CD4-positive, alpha-beta T cell treated with Interleukin-17A for 1 hour (primary cell): Measurements from ENCODE around the gene ANKRD62.
"Not testable (repeated sequence)": the region's sequence is repeated elsewhere in the genome, so short reads cannot be mapped to it uniquely, and the experiment has no call there.

ENCODE experiments used
- DNase-seq: peaks from one replicate; pipeline ENCODE4 v3.0.0-alpha.2; 2020

Gene ANKRD62

GRCh38 chr18:12099160-12099559 lies 5.5 kb downstream of the ANKRD62 start:
- DNase-seq: no peak

- DNase-seq: no peak
Measured at GRCh38 chr18:12101266-12101665, 7.6 kb downstream of the ANKRD62 start.

DNA sequence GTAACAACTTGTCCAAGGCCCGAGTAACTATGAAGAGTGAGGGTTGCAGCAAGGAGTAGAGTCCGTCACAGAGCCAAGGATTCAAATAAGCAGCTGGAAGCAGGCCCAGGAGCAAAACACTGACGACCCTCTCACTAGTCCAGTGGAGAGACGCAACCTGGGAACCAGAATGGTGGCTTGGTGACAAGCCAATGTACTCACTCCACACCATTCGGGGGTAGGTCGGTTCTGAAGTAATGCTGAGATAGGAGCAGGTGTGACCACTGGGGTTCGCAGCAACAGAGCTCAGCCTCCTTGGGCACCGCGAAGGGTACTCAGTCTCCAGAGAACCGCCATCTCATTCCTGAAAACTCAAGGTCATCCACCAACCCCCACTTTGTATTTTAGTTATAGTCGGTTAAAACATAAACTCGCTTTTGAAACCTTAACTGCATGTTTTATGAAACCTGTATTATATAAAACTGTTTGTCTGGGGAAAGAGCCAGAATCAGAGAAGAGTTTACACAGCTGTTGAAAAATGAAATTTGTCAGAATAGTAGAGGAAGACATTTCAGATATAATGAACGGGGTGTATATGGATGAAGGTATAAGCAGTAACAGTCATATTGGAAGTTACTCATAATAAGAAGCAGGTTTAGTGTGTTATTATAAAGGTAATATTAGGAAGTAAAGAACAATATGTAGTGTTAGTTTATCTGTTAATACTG lies 8.6 kb downstream of the ANKRD62 start:
- no peak for DNase-seq

DNA sequence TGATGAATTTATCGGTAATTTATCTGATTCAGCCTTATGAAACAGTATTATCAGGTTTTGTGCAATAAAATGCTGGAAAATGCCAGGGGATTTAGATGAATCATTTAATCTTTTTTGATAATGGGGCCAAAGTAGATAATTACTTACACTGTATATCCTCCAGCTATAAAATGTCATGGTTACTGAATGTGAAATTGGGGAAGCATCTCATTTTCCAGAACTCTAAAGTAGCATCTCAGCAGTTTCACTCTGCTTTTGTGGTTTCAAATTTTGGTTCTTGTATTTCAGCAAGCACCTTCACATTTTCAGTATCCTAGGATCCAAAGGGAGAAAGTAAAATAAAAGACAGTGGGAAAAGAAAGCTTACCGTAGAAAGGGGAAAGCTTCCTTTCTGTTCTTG lies 12.8 kb downstream of the ANKRD62 start:
- DNase-seq: no peak

DNA sequence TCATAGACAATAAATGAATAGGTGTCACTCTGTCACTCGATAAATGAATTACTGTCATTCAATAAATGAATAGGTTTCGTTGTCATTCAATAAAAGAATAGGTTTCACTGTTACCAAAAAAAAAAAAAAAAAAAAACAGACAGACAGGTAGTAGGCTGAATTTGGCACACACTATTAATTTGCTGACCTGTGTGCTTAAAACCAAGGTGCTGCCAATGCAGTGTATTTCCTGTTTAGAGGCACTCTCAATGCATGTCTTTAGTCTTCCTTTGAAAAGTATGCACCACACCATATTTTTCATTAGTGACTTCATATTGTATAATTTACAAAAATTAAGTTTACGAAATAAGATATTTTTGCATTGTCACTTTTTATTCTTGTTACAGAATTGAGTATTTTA lies 16.2 kb downstream of the ANKRD62 start:
- DNase-seq: no peak

- DNase-seq: no peak
Measured at GRCh38 chr18:12113999-12114646, 20.5 kb downstream of the ANKRD62 start.

- DNase-seq: no peak
Measured at GRCh38 chr18:12119358-12119757, 25.7 kb downstream of the ANKRD62 start.

DNA sequence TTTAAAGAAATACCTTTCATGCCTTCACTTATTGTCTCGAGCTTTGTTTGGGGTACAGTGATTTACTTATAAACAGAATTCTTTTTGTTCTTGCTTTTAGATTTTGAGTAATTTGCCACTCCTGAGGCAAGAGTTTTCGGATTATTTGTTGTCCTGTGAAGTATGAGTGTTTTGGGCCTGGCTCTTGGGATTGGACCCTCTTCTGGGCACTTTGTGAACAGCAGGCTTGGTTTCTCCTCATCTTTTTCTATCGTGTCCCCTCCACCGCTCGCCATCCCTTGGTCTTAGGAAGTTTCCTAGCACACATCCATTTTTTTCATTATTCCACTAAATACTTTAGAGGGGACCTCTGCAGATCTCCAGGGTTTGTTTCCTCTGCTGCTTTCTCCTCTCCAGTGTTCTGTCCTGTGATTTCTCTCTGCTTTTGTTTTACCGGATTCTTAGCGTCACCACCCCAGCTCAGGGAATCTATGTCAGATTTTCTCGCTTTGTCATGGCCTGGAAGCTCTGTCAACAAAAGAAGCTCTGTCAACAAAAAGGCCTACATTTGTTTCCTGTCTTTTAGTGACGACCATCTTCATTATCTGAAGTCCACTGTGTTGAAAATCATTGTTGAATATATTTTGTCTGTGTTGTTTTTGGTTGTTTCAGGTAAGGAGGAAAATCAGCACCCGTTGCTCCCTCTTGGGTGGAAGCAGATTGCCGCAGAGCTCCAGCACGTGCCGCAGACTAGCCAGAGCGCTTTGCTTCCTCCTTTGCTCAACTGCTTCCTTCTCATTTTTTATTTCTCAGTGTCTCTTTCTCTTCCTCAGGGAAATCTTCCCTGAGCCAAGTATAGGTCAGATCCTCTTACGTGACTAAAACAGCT lies 27.8 kb downstream of the ANKRD62 start:
- no peak for DNase-seq

DNA sequence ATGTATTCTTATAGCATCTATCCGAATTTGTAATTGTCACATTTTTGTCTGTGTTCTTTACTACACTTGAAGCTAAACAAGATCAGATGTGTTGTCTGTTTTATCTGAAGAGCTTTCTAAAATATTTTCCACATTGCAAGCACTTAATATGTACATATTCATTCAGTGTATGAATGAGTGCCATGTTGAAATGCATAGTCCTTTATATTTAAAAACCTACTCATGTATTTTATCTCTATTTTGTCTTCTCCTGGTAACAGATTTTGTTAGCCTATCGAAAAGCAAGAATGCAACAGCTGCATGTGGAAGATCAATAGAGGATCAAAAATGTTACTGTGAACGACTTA lies 28.4 kb downstream of the ANKRD62 start:
- DNase-seq: not testable (repeated sequence)

DNA sequence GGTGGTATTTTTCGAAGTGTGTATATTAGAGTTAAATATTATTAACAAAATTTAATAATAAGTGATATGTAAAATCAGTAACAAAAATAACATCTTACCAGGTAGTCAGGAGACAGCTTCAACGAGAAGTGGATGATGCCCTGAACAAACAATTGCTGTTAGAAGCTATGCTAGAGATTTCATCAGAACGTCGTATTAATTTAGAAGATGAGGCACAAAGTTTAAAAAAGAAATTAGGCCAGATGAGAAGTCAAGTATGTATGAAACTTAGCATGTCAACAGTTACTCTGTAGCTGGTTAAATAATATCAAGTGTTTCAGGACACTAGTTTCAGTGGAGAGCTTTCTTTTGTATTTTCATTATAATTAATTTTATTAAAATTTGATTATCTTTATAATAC lies 34.0 kb downstream of the ANKRD62 start:
- DNase-seq: not testable (repeated sequence)

DNA sequence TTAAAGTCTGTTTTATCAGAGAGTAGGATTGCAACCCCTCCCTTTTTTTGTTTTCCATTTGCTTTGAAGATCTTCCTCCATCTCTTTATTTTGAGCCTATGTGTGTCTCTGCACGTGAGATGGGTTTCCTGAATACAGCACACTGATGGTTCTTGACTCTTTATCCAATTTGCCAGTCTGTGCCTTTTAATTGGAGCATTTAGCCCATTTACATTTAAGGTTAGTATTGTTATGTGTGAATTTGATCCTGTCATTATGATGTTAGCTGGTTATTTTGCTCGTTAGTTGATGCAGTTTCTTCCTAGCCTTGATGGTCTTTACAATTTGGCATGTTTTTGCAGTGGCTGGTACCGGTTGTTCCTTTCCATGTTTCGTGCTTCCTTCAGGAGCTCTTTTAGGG lies 45.2 kb downstream of the ANKRD62 start:
- DNase-seq: not testable (repeated sequence)

DNA sequence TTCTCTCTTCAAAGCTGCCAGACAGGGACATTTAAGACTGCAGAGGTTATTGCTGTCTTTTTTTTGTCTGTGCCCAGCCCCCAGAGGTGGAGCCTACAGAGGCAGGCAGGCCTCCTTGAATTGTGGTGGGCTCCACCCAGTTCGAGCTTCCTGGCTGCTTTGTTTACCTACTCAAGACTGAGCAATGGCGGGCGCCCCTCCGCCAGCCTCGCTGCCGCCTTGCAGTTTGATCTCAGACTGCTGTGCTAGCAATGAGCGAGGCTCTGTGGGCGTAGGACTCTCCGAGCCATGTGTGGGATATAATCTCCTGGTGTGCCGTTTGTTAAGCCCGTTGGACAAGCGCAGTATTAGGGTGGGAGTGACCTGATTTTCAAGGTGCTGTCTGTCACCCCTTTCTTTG lies 47.2 kb downstream of the ANKRD62 start:
- not testable (repeated sequence) for DNase-seq

DNA sequence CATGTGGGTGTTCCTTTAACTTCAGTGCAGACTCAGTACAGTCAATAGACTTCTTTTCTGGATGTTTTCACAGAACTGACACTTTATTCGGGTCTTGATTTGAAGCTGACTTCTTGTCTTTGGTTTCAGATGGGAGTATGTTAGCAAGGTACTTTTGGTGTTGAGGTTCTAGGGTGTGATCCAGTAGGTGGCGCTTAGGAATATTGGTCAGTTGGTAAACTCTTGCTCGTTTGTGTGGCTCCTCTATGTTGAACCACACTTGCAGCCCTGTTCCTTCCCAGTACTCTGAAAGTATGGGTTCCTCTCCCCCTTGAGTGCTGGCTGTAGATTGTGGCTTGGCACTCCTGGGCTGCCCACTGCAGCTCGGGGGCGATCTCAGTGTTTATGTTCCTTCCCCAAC lies 48.1 kb downstream of the ANKRD62 start:
- DNase-seq: not testable (repeated sequence)

GRCh38 chr18:12149431-12149830 lies 55.8 kb downstream of the ANKRD62 start:
- not testable (repeated sequence) for DNase-seq

- DNase-seq: no peak
Measured at GRCh38 chr18:12154361-12154760, 60.7 kb downstream of the ANKRD62 start.

GRCh38 chr18:12155996-12156395 lies 62.4 kb downstream of the ANKRD62 start:
- no peak for DNase-seq

DNA sequence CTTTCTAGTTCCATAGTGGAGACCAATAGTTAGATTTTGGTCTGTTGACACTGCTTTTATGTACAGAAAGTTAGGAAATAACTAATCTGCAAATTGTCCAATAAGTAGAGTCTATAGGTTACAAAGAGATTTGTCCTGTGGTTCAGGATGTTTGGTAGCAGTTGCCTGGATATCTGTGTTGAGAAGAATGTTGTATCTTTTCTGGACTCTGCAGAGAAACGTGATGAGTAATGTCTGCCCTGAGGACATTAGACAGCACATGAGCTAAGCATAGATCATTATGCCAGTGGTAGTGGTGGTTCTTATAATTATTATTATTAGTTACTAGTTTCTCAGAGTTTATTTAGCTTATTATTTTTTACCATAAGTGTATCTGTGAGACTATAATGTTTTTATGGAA lies 65.8 kb downstream of the ANKRD62 start:
- DNase-seq: no peak

GRCh38 chr18:12162786-12163185 lies 69.1 kb downstream of the ANKRD62 start:
- DNase-seq: no peak

DNA sequence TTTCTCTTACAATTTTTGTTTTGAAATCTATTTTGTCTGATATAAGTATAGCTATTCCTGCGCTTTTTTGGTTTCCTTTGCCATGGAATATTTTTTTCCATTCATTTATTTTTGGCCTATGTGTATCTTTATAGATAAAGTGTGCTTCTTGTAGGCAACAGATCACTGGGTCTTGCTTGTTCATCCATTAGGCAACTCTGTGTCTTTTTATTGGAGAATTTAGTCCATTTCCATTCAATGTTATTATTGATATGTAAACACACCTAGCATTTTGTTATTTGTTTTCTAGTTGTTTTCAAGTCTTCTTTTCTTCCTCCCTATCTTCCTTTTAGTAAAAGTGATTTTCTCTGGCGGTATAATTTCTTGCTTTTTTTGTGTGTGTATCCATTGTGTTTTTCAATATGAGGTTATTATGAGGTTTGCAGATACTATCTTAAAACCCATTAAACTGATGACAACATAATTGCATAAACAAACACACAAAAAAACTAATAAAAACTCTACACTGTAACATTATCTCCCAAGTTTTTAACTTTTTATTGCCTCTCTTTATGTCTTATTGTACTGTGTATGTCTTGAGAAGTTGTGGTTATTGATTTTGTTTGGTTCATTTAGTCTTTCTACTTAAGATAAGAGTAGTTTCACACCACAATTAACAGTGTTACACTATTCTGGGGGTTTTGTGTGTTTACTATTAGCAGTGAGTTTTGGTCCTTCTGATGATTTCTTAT lies 71.6 kb downstream of the ANKRD62 start:
- no peak for DNase-seq
